Measurements from ENCODE around the gene MIER1.
A peak's percentile ranks its signal among the peaks of the same experiment; 100 is the strongest.
"Not testable (repeated sequence)": the region's sequence is repeated elsewhere in the genome, so short reads cannot be mapped to it uniquely, and the experiment has no call there.

The MIER1 gene

GRCh38 chr1:66924756-66925557 is at the start of gene MIER1, which contains the start of gene DNAI4:
TSS of gene MIER1 (plus strand) at chr1:66924990. CDS start at chr1:66925029, 39 bp downstream.
TSS of gene DNAI4 (minus strand) at chr1:66924856. CDS start at chr1:66924831, 25 bp downstream.
- DNase-seq = peak; percentile 99

GRCh38 chr1:66876664-66877063 is 48.1 kb upstream of the MIER1 start:
- DNase-seq = no peak

- no peak for DNase-seq
Observed at GRCh38 chr1:66889030-66889429, 35.8 kb upstream of the MIER1 start.

- no peak for DNase-seq
Observed at GRCh38 chr1:66890621-66891020, 34.2 kb upstream of the MIER1 start.

GRCh38 chr1:66893712-66894111 is 31.1 kb upstream of the MIER1 start:
- DNase-seq = no peak

GRCh38 chr1:66915203-66915602 is 9.6 kb upstream of the MIER1 start:
- not testable (repeated sequence) for DNase-seq

- no peak for DNase-seq
Observed at GRCh38 chr1:66916320-66916719, 8.5 kb upstream of the MIER1 start.

- no peak for DNase-seq
Observed at GRCh38 chr1:66917476-66917875, 7.3 kb upstream of the MIER1 start.

- no peak for DNase-seq
Observed at GRCh38 chr1:66919063-66919462, 5.7 kb upstream of the MIER1 start.

GRCh38 chr1:66919828-66920227 is 5.0 kb upstream of the MIER1 start:
- no peak for DNase-seq

GRCh38 chr1:66920543-66920942 is 4.2 kb upstream of the MIER1 start:
- DNase-seq = no peak

GRCh38 chr1:66925558-66925910 is 744 bp downstream of the MIER1 start:
- no peak for DNase-seq

- DNase-seq = peak; percentile 19
Observed at GRCh38 chr1:66925944-66926343, 1.2 kb downstream of the MIER1 start.

- no peak for DNase-seq
Observed at GRCh38 chr1:66927528-66927927, 2.7 kb downstream of the MIER1 start.

GRCh38 chr1:66929146-66929688 is 4.4 kb downstream of the MIER1 start:
- no peak for DNase-seq

GRCh38 chr1:66929691-66929998 is 4.9 kb downstream of the MIER1 start:
- no peak for DNase-seq

GRCh38 chr1:66929999-66930822 is 5.4 kb downstream of the MIER1 start:
- DNase-seq = peak; percentile 90

- DNase-seq = no peak
Observed at GRCh38 chr1:66930823-66931174, 6.0 kb downstream of the MIER1 start.

- DNase-seq = no peak
Observed at GRCh38 chr1:66931590-66931989, 6.8 kb downstream of the MIER1 start.

- no peak for DNase-seq
Observed at GRCh38 chr1:66932291-66932690, 7.5 kb downstream of the MIER1 start.

- no peak for DNase-seq
Observed at GRCh38 chr1:66933887-66934700, 9.3 kb downstream of the MIER1 start.

GRCh38 chr1:66937529-66938234 is 12.9 kb downstream of the MIER1 start:
- DNase-seq = no peak

- DNase-seq = no peak
Observed at GRCh38 chr1:66938613-66939012, 13.8 kb downstream of the MIER1 start.
